Activated T-helper 1 cell treated with anti-CD3 and anti-CD28 coated beads, Interleukin-12 subunit alpha, Interleukin-12 subunit beta, Interleukin-2, Interleukin-4 antibody, amounts not matched to agents 30 ng/mL and 10 ng/mL and 1 ng/mL, durations not matched to agents 14 hours and 24 hours and 36 hours (primary cell): ENCODE results near the gene HSPA1A. TPM values are rescaled to one million over a fixed set of nuclear protein-coding genes. Genes with fewer than 3 reads are reported as not detected.
"Not testable (repeated sequence)": the region's sequence is repeated elsewhere in the genome, so short reads cannot be mapped to it uniquely, and the experiment has no call there.

Experiments used
- DNase-seq: peaks from one replicate; pipeline ENCODE4 v3.0.0; 2021; ENCODE audit warnings: low spot score
- H3K27ac Mint-ChIP-seq: one replicate; pipeline ENCODE4 v1.8.0; 2021; ENCODE audit warnings: mild to moderate bottlenecking, mixed read lengths
- H3K27me3 Mint-ChIP-seq: one replicate; pipeline ENCODE4 v1.8.0; 2022; ENCODE audit warnings: mild to moderate bottlenecking, moderate library complexity, mixed read lengths; ENCODE audit not compliant: insufficient read depth
- H3K36me3 Mint-ChIP-seq: one replicate; pipeline ENCODE4 v1.8.0; 2021; ENCODE audit warnings: low read depth, mixed read lengths
- H3K4me1 Mint-ChIP-seq: one replicate; pipeline ENCODE4 v1.8.0; 2021; ENCODE audit warnings: low read depth, mixed read lengths
- H3K4me3 Mint-ChIP-seq: one replicate; pipeline ENCODE4 v1.8.0; 2021; ENCODE audit warnings: mild to moderate bottlenecking, moderate library complexity, mixed read lengths
- H3K9me3 Mint-ChIP-seq: one replicate; pipeline ENCODE4 v1.8.0; 2021; ENCODE audit warnings: mixed read lengths
- intact Hi-C: fragments of 100-400 bp; cut with micrococcal nuclease; formaldehyde crosslinking; loops from one replicate; pipeline ENCODE4 v1.15.1; 2024
- total RNA-seq: library from RNA; stranded (reverse); gene quantifications from 2 replicates; pipeline ENCODE4 v1.2.3, GENCODE V29; 2022

The HSPA1A gene
- total RNA-seq, 1 donor from 2014 or later, result 173 TPM

DNA sequence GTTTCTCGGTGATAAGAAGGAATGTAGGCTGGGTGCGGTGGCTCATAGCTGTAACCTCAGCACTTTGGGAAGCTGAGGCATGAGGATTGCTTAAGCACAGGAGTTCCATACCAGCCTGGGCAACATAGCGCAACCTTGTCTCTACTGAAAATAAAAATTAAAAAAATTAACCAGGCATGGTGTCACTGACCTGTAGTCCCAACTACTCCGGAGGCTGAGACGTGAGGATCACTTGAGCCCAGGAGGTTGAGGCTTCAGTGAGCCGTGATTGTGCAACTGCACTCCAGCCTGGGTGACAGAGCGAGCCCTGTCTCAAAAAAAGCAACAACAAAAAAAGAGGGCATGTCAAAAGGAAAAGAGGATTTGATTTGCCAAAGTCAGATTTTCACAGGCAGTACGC, 43.4 kb downstream of the HSPA1A start:
- no peak for DNase-seq
- H3K9me3 Mint-ChIP-seq, result no peaks in the 10 kb centered on the region
- intact Hi-C loops, result no loop called here
- H3K36me3 Mint-ChIP-seq, result peaks cover 11% of the 10 kb centered on the region
- no peak overlapping the region for H3K4me3 Mint-ChIP-seq
- peaks cover 24% of the 10 kb centered on the region for H3K4me1 Mint-ChIP-seq
- peaks cover 3% of the 10 kb centered on the region for H3K27me3 Mint-ChIP-seq
- no peak overlapping the region for H3K27ac Mint-ChIP-seq

DNA sequence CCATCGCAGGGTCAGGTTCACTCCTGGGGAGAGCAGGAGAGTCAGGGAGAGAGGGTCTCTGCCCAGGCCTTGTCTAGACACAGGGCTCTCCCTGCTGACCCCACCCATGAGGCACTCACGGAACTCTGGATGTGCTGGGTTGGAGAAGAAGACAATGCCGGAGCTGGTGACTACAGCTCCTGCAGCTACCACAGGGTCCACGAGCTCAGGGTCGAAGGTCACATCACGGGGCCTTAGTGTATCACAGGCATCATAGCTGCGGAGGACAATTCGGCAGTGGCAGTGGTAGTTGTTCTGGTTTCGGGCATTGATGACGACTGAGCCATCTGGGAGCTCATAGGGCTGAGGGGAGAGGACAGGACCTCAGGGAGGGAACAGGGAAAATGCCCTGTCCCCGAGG, 44.6 kb downstream of the HSPA1A start:
- Mint-ChIP-seq H3K4me3 (peak overlapping the region; percentile 20), H3K9me3 (no peaks in the 10 kb centered on the region), H3K4me1 (peaks cover 31% of the 10 kb centered on the region), H3K27me3 (peaks cover 3% of the 10 kb centered on the region), H3K27ac (no peak overlapping the region), H3K36me3 (peaks cover 11% of the 10 kb centered on the region)
- intact Hi-C loops, result loop anchor here (10.0 kb wide), 1 partner anchor 1245 kb away; the partner anchor contains the start of genes MRPS18B and PPP1R10
- no peak for DNase-seq

DNA sequence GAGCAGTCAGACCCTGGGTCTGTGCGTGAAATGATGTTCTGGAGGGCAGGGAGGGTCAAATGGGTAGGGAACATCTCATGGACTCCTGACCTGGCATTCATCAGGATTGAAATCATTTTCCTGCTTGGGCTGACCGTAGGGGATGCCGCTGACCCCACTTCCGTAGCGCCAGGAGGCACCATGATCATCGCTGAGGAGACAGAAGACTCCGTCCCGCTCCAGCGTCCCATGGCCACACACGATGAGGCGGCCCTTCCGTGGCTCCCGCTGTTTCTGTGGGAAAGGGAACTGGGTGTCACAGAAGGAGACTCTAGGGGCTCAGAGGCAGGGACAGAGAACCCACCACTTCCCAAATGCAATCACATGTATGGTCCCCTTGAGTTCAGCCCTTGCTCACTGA, 45.0 kb downstream of the HSPA1A start:
- Mint-ChIP-seq H3K27me3 (peaks cover 3% of the 10 kb centered on the region), H3K4me1 (peaks cover 35% of the 10 kb centered on the region), H3K4me3 (no peak overlapping the region), H3K36me3 (peaks cover 11% of the 10 kb centered on the region), H3K27ac (no peak overlapping the region), H3K9me3 (no peaks in the 10 kb centered on the region)
- intact Hi-C loops, result loop anchor here (10.0 kb wide), 1 partner anchor 1246 kb away; the partner anchor contains the start of genes MRPS18B and PPP1R10
- no peak for DNase-seq

DNA sequence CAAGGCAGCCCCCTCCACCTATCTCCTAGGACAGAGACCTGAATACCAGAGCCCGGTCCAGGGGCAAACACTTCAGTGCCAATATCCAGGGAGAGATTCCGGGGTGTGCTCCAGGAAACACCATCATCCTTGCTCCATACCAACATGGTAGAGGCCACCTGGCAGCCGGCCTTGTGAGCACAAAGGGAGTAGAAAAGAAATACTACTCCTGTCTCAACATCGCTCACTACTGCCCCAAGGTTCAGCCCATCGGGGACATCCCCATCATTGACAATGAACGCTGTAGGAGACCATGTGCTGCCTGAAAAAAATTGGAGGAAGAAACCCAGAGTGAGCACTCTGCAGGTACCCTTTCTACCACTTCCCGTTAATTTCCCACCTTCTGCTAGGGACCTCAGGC, 45.8 kb downstream of the HSPA1A start:
- Mint-ChIP-seq H3K36me3 (peaks cover 11% of the 10 kb centered on the region), H3K27me3 (peaks cover 3% of the 10 kb centered on the region), H3K4me1 (peaks cover 37% of the 10 kb centered on the region), H3K4me3 (peak overlapping the region; percentile 97), H3K9me3 (no peaks in the 10 kb centered on the region), H3K27ac (peak overlapping the region; percentile 58)
- no peak for DNase-seq
- intact Hi-C loops, result loop anchor here (10.0 kb wide), 1 partner anchor 1246 kb away; the partner anchor contains the start of genes MRPS18B and PPP1R10

DNA sequence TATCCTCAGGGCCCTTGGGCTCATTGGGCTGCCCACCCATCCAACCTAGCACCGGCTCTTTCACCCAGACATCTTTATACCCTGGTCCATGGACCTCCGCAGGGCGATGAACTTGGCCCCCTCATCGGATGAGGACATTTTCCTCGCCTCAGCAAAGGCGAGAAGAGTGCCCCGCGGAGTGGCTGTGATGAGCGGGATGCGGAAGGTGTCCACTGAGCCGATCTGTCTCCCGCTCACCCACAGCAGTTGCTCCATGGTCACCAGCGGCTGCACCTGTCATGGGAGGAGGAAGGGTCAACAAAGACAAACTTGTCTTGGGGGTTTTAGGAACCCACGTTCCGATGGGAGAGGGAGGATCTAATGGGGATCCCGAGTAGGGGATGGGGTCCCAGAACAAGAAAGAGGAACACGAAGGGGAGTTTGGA, 46.6 kb downstream of the HSPA1A start:
- Mint-ChIP-seq H3K4me3 (peak overlapping the region; percentile 97), H3K36me3 (peaks cover 11% of the 10 kb centered on the region), H3K4me1 (peaks cover 37% of the 10 kb centered on the region), H3K9me3 (no peaks in the 10 kb centered on the region), H3K27me3 (peaks cover 3% of the 10 kb centered on the region), H3K27ac (peak overlapping the region; percentile 94)
- intact Hi-C loops, result loop anchor here (2.0 to 10.0 kb wide), 3 partner anchors 241 to 1247 kb away; partner anchors contain the start of genes MRPS18B, PPP1R10, PRRC2A and RNF5
- DNase-seq, result no peak

DNA sequence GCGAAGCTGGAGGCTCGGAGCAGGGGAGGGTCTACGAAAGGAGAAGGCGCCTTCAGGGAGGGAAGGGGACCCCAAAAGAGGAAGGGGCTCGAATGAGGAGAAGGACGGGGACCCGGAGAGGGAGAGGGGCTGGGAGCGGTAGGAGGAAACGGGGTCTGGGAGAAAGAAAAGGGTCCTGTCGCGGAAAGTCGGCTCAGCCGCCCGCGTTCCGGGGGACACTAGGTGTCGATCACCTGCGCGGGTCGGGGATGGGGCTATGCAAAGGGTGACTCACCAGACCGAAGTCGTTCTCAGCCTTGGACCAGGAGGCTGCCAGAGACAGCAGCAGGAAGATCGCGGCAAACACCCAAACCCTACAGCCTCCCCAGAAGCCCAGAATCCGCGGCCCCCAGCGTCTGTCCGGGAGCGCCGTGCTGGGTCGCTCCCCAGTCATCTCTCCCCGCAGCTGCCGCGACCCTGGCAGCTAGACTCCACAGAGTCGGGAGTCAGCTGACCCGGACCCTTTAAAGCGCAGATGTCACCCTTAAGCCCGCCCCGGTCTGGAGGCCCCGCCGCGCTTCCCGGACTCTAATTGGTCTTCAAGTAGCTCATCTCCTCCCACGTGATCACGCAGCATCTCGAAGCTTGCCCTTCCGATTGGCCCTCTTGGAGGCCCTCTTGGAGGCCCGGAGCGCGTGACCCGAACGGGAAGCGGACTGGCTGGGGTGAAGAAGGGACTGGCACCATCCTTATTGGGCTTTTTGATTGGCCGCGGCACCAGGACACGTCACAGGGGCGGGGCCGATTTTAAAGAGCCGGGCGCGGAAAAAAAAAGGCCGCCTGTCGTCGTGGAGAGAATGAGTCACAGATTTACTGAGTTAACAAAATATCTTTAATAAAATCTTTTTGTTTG, 47.2 kb downstream of the HSPA1A start, which contains the start of gene NEU1:
NEU1 (minus strand) TSS at position 478 of the 892 bp plus-strand sequence; CDS start at position 433, 45 bp downstream.
- DNase-seq, result peak; percentile 99
- H3K9me3 Mint-ChIP-seq, result no peaks in the 10 kb centered on the region
- peaks cover 37% of the 10 kb centered on the region for H3K4me1 Mint-ChIP-seq
- H3K4me3 Mint-ChIP-seq, result peak within 1 kb of the TSS; percentile 97
- intact Hi-C loops, result loop anchor here (1.0 to 10.0 kb wide), 11 partner anchors 28 to 1248 kb away; partner anchors contain the start of genes ABHD16A, BAG6, EHMT2 and MRPS18B
- peak within 1 kb of the TSS; percentile 94 for H3K27ac Mint-ChIP-seq
- H3K27me3 Mint-ChIP-seq, result peaks cover 3% of the 10 kb centered on the region
- peaks cover 7% of the 10 kb centered on the region for H3K36me3 Mint-ChIP-seq

DNA sequence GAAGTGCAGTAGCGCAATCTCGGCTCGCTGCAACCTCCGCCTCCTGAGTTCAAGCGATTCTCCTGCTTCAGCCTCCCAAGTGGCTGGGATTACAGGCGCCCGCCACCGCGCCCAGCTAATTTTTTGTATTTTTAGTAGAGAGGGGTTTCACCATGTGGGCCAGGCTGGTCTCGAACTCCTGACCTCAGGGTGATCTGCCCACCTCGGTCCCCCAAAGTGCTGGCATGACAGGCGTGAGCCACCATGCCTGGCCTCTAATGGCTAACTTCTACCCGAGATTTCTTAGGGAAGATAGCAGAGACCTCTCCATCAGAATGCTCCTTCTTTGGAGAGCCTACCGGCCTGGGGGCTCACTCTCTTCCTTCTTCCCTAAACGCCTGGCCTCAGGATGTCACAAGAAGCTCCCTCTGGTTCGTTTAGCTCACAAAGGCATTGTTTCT, 48.8 kb downstream of the HSPA1A start:
- DNase-seq, H3K27me3 Mint-ChIP-seq, H3K9me3 Mint-ChIP-seq, H3K36me3 Mint-ChIP-seq: not testable (repeated sequence)
- intact Hi-C loops, result loop anchor here (10.0 kb wide), 1 partner anchor 1249 kb away; the partner anchor contains the start of genes MRPS18B and PPP1R10
- H3K27ac Mint-ChIP-seq, result peak overlapping the region; percentile 94
- peak overlapping the region; percentile 97 for H3K4me3 Mint-ChIP-seq
- H3K4me1 Mint-ChIP-seq, result peaks cover 37% of the 10 kb centered on the region

DNA sequence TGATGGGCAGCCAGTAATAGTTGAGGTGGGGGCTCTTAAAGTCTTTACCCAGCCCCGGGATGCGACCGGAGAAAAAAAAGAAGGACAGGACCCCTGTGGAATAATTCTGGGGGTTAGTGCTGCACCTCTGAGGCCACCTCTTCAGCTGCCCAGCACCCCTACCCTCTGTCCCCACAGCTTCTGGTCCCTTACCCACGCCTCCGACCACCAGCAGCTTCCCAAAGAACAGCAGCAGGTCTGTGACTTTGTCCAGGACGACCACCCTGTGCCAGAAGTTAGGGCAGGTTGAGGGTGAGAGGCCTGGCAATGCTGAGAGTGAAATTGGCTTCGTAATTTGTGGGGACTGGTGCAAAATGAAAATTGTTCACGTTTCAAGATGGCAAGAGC, 49.5 kb downstream of the HSPA1A start:
- Mint-ChIP-seq H3K9me3 (no peaks in the 10 kb centered on the region), H3K27me3 (peaks cover 5% of the 10 kb centered on the region), H3K27ac (no peak overlapping the region), H3K4me3 (no peak overlapping the region), H3K36me3 (peaks cover 3% of the 10 kb centered on the region), H3K4me1 (peaks cover 37% of the 10 kb centered on the region)
- DNase-seq, result no peak
- intact Hi-C loops, result loop anchor here (10.0 kb wide), 1 partner anchor 1250 kb away; the partner anchor contains the start of genes MRPS18B and PPP1R10

DNA sequence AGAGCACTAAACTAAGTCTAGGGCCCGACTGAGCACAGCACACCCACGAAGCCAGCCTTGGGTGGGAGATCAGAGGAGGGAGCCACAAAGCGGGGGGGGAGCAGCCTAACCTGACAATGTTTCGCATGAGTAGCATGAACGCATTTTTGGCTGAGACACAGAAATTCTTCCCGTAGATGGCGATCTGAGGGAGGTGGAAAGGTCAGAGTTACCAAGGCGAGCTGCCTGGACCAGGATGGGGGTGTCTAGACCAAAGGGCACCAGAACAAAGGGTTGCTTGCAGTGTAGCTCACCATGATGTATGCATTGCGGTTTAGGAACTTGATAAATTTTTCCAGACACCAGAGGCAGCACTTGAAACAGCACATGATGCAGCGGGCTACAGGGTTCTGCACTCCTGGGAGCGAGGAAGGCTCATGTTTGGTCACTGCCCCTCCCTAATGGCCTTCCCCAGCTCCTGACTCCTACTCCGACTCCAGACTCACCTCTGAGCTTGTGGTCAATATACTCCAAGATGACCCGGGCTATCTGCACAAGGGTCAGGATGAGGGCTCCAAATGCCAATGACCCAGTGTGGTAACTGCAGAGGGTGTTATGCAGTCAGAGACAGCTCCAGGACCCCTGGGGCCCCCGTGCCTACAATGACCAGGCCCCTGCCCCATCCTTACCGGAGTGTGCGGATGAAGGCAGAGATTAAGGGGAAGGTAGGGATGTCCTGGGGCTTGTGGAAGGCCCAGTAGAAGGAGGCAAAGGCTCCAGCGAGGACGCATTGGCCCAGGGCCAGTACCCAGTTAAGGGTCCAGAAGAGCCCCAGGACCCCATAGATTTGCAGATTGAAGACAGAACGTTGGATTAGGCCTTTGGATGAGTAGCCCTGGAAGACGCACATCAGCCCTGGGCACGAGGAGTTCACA, 50.1 kb downstream of the HSPA1A start:
- peaks cover 37% of the 10 kb centered on the region for H3K4me1 Mint-ChIP-seq
- H3K36me3 Mint-ChIP-seq, result peaks cover 2% of the 10 kb centered on the region
- intact Hi-C loops, result loop anchor here (10.0 kb wide), 1 partner anchor 1251 kb away; the partner anchor contains the start of genes MRPS18B and PPP1R10
- no peak overlapping the region for H3K27ac Mint-ChIP-seq
- no peak for DNase-seq
- H3K9me3 Mint-ChIP-seq, result no peaks in the 10 kb centered on the region
- peak overlapping the region; percentile 15 for H3K4me3 Mint-ChIP-seq
- peaks cover 5% of the 10 kb centered on the region for H3K27me3 Mint-ChIP-seq

Other genes with a start within 250 kb of the HSPA1A start
- 1,021 and 1,078 TPM in 2 replicates for gene LTA, start 243.3 kb upstream of the HSPA1A start, total RNA-seq
- 427 and 430 TPM in 2 replicates for gene TNF, start 240.0 kb upstream of the HSPA1A start, total RNA-seq
- gene LTB, start 233.1 kb upstream of the HSPA1A start, total RNA-seq, result 270 and 277 TPM in 2 replicates
- 63.0 and 66.6 TPM in 2 replicates for gene LST1, start 229.3 kb upstream of the HSPA1A start, total RNA-seq
- 19.1 and 20.3 TPM in 2 replicates for gene NCR3, start 222.5 kb upstream of the HSPA1A start, total RNA-seq
- 55.5 and 61.5 TPM in 2 replicates for gene AIF1, start 200.3 kb upstream of the HSPA1A start, total RNA-seq
- gene PRRC2A, start 194.8 kb upstream of the HSPA1A start, total RNA-seq, result 281 and 283 TPM in 2 replicates
- 319 and 323 TPM in 2 replicates for gene BAG6, start 162.9 kb upstream of the HSPA1A start, total RNA-seq
- gene APOM, start 159.6 kb upstream of the HSPA1A start, total RNA-seq, result 1.8 and 3.7 TPM in 2 replicates
- gene C6orf47, start 154.8 kb upstream of the HSPA1A start, total RNA-seq, result 18.1 and 19.1 TPM in 2 replicates
- gene GPANK1, start 150.5 kb upstream of the HSPA1A start, total RNA-seq, result 34.8 and 37.2 TPM in 2 replicates
- gene CSNK2B, start 149.5 kb upstream of the HSPA1A start, total RNA-seq, result 302 and 308 TPM in 2 replicates
- 29.5 and 35.1 TPM in 2 replicates for gene LY6G5B, start 145.6 kb upstream of the HSPA1A start, total RNA-seq
- gene LY6G5C, start 134.5 kb upstream of the HSPA1A start, total RNA-seq, result 4.7 and 4.9 TPM in 2 replicates
- gene ABHD16A, start 112.2 kb upstream of the HSPA1A start, total RNA-seq, result 45.7 and 46.5 TPM in 2 replicates
- gene LY6G6F, start 108.7 kb upstream of the HSPA1A start, total RNA-seq, result not detected in 2 replicates
- not detected in 2 replicates for gene LY6G6D, start 100.2 kb upstream of the HSPA1A start, total RNA-seq
- not detected in 2 replicates for gene LY6G6C, start 93.8 kb upstream of the HSPA1A start, total RNA-seq
- not detected in 2 replicates for gene MPIG6B, start 92.2 kb upstream of the HSPA1A start, total RNA-seq
- gene DDAH2, start 86.2 kb upstream of the HSPA1A start, total RNA-seq, result 4.9 and 5.7 TPM in 2 replicates
- gene CLIC1, start 79.0 kb upstream of the HSPA1A start, total RNA-seq, result 398 and 399 TPM in 2 replicates
- gene MSH5, start 75.5 kb upstream of the HSPA1A start, total RNA-seq, result 80.5 and 83.4 TPM in 2 replicates
- 16.7 and 17.0 TPM in 2 replicates for gene SAPCD1, start 52.9 kb upstream of the HSPA1A start, total RNA-seq
- 2.9 and 5.0 TPM in 2 replicates for gene VWA7, start 38.2 kb upstream of the HSPA1A start, total RNA-seq
- gene VARS1, start 19.8 kb upstream of the HSPA1A start, total RNA-seq, result 150 and 161 TPM in 2 replicates
- gene LSM2, start 8.6 kb upstream of the HSPA1A start, total RNA-seq, result 136 and 137 TPM in 2 replicates
- 2.2 and 2.9 TPM in 2 replicates for gene HSPA1L, start 260 bp upstream of the HSPA1A start, total RNA-seq
- gene HSPA1B, start 12.2 kb downstream of the HSPA1A start, total RNA-seq, result 152 and 155 TPM in 2 replicates
- 22.1 and 24.3 TPM in 2 replicates for gene NEU1, start 47.3 kb downstream of the HSPA1A start, total RNA-seq
- gene SLC44A4, start 63.5 kb downstream of the HSPA1A start, total RNA-seq, result 0.12 TPM in 1 of 2 replicates, not detected in the other
- 75.9 and 80.4 TPM in 2 replicates for gene EHMT2, start 82.2 kb downstream of the HSPA1A start, total RNA-seq
- gene ZBTB12, start 86.5 kb downstream of the HSPA1A start, total RNA-seq, result 4.6 and 5.1 TPM in 2 replicates
- 0.88 and 1.6 TPM in 2 replicates for gene C2, start 112.2 kb downstream of the HSPA1A start, total RNA-seq
- gene CFB, start 130.6 kb downstream of the HSPA1A start, total RNA-seq, result 0.21 TPM in 1 of 2 replicates, not detected in the other
- 92.3 and 97.7 TPM in 2 replicates for gene NELFE, start 143.4 kb downstream of the HSPA1A start, total RNA-seq
- 85.8 and 101 TPM in 2 replicates for gene SKIC2, start 143.6 kb downstream of the HSPA1A start, total RNA-seq
- 14.1 and 15.2 TPM in 2 replicates for gene DXO, start 156.6 kb downstream of the HSPA1A start, total RNA-seq
- gene C4A, start 166.5 kb downstream of the HSPA1A start, total RNA-seq, result 4.0 and 4.1 TPM in 2 replicates
- gene C4B, start 199.3 kb downstream of the HSPA1A start, total RNA-seq, result 4.1 and 4.7 TPM in 2 replicates
- 0.34 and 0.36 TPM in 2 replicates for gene CYP21A2, start 222.9 kb downstream of the HSPA1A start, total RNA-seq